ENCODE data around the gene DNAH7.

- TF ChIP-seq CTCF (IDR thresholded peaks at IDR 0.05) (no peak), POLR2A (IDR thresholded peaks at IDR 0.05) (no peak), EP300 (IDR thresholded peaks at IDR 0.05) (no peak), POLR2AphosphoS5 (IDR thresholded peaks at IDR 0.05) (no peak)
Measured at GRCh38 chr2:195805283-195805976, 263.2 kb downstream of the DNAH7 start.
